NB4 (cell line): ENCODE measurements around the gene SH2D5.

Experiments
- DNase-seq: peaks from one replicate; pipeline ENCODE4 v3.0.0; 2010; ENCODE audit warnings: low read depth
- H3K4me3 ChIP-seq: one replicate; pipeline ENCODE4 v1.5.1; 2011; ENCODE audit warnings: mild to moderate bottlenecking, low read depth, low read length, moderate library complexity
- MYC ChIP-seq: IDR thresholded peaks from 2 replicates; pipeline ENCODE4 v1.6.1; 2011; ENCODE audit warnings: low read depth, low read length
- POLR2A ChIP-seq: IDR thresholded peaks from 2 replicates; pipeline ENCODE4 v1.6.1; 2011; ENCODE audit warnings: mild to moderate bottlenecking; ENCODE audit not compliant: insufficient read length; ENCODE audit errors: extremely low read depth
- TF ChIP-seq, protein P1 (sequence below): IDR thresholded peaks from one replicate; pipeline ENCODE4 v1.5.1; 2012; ENCODE audit warnings: low read depth, low read length
- TF ChIP-seq, protein P2 (sequence below): IDR thresholded peaks from 2 replicates; pipeline ENCODE4 v1.6.1; 2011; ENCODE audit warnings: low read depth, low read length

The SH2D5 gene

DNA sequence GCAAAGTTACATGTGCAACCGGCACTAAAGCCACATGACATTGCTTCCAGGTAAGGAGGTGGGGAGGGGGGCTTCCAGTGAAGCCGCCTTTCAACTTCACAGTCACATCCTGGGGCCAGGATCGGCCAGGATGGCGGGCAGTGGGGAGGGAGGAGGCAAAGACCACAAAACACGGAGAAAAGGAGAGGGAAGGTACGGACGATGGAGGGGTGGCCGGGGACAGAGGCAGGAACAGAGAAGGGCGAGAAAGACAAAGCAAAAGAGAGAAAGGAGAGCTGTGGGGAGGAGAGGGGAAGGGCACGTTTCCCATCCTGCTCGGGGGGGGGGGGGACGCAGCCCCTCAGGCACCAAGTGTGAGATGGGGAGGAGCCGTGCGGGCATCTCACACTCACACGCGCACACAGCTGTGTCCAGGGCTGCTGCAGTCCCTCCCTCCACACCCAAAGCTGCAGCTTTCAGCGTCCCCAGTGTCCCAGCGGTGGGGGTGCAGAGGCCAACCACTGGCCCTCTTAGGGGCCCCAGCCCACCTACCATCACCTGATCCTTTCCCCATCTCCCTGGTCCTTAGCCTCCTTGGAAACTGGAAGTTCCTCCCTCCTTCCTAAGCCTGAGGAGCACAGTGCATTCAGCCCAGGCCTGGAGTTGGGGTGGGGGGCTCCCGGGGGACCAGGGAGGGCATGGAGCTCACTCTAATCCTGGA, 2.4 kb downstream of the SH2D5 start:
- no peak for DNase-seq
- no peak overlapping the region for H3K4me3 ChIP-seq
- TF ChIP-seq, protein P1, sequence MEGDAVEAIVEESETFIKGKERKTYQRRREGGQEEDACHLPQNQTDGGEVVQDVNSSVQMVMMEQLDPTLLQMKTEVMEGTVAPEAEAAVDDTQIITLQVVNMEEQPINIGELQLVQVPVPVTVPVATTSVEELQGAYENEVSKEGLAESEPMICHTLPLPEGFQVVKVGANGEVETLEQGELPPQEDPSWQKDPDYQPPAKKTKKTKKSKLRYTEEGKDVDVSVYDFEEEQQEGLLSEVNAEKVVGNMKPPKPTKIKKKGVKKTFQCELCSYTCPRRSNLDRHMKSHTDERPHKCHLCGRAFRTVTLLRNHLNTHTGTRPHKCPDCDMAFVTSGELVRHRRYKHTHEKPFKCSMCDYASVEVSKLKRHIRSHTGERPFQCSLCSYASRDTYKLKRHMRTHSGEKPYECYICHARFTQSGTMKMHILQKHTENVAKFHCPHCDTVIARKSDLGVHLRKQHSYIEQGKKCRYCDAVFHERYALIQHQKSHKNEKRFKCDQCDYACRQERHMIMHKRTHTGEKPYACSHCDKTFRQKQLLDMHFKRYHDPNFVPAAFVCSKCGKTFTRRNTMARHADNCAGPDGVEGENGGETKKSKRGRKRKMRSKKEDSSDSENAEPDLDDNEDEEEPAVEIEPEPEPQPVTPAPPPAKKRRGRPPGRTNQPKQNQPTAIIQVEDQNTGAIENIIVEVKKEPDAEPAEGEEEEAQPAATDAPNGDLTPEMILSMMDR = no peak
- no peak for TF ChIP-seq POLR2A

DNA sequence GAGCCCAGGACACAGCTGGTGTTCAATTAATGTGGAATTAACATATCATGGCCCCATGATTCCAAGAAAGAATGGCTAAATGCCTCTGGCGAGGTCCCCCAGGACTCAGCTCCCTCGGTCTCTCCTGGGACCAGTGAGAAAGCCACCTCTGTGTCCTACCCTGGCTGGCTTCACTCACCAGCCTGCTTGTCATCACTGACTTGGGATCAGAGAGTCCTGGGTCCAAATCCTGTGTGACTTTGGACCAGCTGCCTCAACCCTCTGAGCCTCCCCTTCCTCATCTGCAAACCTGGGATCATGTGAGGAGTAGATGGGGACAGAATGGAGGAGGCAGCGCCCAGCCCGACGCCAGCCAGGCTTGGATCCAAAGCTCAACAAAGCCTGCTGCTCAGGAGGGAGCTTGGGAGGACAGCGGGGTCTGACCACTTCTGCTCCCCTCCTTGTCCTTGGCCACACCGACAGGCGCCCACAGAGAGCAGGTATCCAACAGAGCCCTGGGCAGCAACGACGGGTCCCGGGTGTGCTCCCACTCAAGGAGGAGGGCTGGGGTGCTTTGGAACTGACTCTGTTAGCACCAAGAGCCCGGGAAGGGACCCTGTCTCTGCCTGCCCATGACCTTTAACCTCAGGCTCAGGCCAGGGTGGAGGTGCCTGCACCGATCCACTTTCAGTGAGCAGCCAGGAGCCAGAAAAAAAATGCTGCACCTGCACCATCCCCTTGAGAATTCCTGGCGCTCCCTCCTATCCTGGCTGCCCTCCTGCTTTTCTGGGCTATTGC, 3.2 kb downstream of the SH2D5 start:
- no peak overlapping the region for H3K4me3 ChIP-seq
- DNase-seq = no peak
- TF ChIP-seq MYC = no peak
- TF ChIP-seq POLR2A = no peak
- TF ChIP-seq, protein P2, sequence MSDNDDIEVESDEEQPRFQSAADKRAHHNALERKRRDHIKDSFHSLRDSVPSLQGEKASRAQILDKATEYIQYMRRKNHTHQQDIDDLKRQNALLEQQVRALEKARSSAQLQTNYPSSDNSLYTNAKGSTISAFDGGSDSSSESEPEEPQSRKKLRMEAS = no peak
- TF ChIP-seq, protein P1 = no peak

DNA sequence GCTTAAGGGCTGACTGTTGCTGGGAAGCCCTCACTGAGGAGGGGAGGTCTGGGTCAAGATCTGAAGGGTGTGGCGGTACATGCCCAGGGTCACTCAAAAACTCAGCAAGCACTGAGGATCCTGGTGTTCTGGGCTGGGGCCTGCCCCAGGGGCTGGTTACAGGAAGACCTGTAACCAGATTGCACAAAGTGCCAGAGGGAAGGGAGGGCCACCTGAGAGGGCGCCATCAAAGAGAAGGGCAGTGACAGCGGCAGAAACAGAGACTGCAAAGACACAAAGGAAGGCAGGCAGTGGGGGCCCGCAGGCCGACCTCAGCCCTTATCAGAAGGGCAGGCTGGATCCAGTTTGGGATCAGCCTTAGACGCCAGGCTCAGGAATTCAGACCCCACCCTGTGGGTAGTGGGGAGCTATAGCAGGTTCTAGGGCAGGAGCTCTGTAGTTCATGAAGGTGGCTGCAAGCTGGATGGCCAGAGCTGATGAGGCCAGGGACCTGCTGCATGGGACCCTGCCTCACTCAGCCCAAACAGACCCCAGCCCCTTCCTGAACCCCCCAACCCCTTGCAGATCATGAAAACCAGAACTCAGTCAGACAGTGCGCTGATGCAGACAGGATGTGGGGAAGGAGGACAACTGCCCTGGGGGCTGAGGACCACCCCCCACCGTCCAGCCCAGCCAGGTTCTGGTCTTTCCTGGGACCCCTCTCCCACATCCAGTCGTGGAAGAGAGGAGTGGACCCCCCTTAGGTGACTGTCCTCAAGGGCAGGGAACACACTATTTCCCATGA, 3.9 kb downstream of the SH2D5 start:
- TF ChIP-seq MYC = no peak
- TF ChIP-seq POLR2A = no peak
- TF ChIP-seq, protein P2 = no peak
- TF ChIP-seq, protein P1 = no peak
- no peak overlapping the region for H3K4me3 ChIP-seq
- DNase-seq = no peak

DNA sequence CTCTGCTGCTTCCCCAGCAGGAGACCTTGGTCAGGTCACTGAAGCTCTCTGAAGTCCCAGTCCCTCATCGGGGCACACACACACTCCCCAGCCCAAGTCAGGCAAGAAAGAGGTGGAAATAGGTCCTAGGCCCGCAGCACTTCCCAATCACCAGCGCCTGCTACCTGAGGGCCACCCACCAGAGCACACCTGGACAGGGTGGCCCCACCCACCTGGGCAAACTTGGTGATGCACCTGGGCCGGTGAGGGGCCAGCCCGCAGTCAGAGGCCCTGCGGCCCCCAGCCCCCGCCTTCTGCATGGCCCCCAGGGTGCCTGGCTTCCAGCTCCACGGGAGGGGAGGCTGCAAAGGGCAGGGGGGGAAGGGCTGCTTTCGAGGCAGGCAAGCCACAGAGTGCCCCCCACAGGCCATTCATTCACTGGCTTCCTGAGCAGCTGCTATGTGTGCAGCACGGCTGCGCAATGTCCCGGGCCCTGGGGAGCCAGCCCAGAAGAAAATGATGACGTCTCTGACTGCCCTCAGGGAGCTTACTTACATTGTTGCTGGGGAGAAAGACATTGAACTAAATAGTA, 4.7 kb downstream of the SH2D5 start:
- DNase-seq = peak; percentile 61
- H3K4me3 ChIP-seq = no peak overlapping the region
- TF ChIP-seq, protein P1 = peak; percentile 20
- TF ChIP-seq, protein P2 = no peak

DNA sequence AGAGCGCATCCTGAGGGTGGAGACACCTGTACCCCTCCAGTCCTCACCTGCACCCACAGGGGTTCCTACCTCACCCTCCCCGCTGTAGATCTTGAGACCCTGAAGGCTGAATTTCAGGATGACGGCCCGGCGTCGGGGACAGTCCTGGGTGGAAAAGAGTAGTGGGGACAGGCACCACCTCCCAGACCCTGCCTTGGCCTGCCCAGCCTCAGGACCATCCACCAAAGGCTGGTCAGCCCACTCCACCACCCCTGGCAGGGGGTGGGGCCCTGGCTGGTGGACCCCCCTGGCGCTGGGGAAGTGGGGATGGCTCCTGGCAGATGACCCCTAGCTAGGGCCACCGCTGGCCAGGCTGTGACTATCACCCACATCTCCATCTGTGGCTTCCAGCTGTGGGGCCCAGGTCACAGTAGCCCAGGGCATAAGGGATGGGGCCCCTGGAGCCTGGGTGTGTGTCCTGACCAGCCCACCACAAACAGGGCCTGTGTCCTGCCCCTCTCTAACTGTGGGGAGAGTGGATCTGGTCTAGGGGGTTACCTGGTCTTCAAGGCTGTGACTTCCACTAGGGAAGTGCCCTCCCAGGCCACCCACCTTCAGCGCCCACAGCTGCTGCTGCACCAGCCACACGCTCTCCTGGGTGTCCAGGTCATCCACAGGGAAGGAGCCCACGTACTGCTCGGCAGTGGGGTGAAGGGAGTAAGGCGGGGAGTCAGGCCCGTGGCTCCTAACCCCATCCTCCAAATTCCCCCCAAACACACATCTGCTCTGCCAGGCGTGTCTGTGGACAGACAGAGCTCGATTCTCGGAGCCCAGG, 5.4 kb downstream of the SH2D5 start:
- TF ChIP-seq MYC (no peak), POLR2A (no peak)
- TF ChIP-seq, protein P2 = no peak
- TF ChIP-seq, protein P1 = no peak
- no peak overlapping the region for H3K4me3 ChIP-seq
- no peak for DNase-seq
